Measurements from ENCODE around the gene DNAJC24. TPM values are rescaled to one million over a fixed set of nuclear protein-coding genes. Genes with fewer than 3 reads are reported as not detected.

The DNAJC24 gene
- total and polyA plus RNA-seq, 10 donors: 3.0 to 24.5 (median 17.0) TPM

- Histone ChIP-seq H3K36me3 (peaks cover 0 to 19% (median 7%) of the 10 kb centered on the region in 6 donors), H3K27ac (no peak overlapping the region), H3K4me1 (no peaks in the 10 kb centered on the region), H3K27me3 (replicated peaks in 1 of 7) (no peaks in the 10 kb centered on the region), H3K9me3 (peaks cover 0 to 8% (median 0%) of the 10 kb centered on the region in 8 donors), H3K4me3 (no peak overlapping the region)
- intact Hi-C loops (cut with DNase I; ENCODE audit: low total_unique reads): no loop called here
- TF ChIP-seq POLR2A (IDR thresholded peaks at IDR 0.05) (no peak), POLR2AphosphoS5 (IDR thresholded peaks at IDR 0.05) (no peak)
- TF ChIP-seq, protein P1, sequence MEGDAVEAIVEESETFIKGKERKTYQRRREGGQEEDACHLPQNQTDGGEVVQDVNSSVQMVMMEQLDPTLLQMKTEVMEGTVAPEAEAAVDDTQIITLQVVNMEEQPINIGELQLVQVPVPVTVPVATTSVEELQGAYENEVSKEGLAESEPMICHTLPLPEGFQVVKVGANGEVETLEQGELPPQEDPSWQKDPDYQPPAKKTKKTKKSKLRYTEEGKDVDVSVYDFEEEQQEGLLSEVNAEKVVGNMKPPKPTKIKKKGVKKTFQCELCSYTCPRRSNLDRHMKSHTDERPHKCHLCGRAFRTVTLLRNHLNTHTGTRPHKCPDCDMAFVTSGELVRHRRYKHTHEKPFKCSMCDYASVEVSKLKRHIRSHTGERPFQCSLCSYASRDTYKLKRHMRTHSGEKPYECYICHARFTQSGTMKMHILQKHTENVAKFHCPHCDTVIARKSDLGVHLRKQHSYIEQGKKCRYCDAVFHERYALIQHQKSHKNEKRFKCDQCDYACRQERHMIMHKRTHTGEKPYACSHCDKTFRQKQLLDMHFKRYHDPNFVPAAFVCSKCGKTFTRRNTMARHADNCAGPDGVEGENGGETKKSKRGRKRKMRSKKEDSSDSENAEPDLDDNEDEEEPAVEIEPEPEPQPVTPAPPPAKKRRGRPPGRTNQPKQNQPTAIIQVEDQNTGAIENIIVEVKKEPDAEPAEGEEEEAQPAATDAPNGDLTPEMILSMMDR (IDR thresholded peaks at IDR 0.05 in 8 of 11, conservative IDR thresholded peaks at IDR 0.05 in 3 of 11): no peak
- DNase-seq: no peak
- WGBS, 5 donors: 94 to 99% (median 97%) methylated on average over 2 of the region's 2 CpGs
These were observed 43.3 kb downstream of the DNAJC24 start for GRCh38 chr11:31412946-31413345.

- DNase-seq: no peak
- no peak overlapping the region for H3K27ac ChIP-seq
- H3K36me3 ChIP-seq: peaks cover 0 to 19% (median 7%) of the 10 kb centered on the region in 6 donors
- no peak overlapping the region for H3K4me3 ChIP-seq
- no peaks in the 10 kb centered on the region for H3K27me3 ChIP-seq (replicated peaks in 1 of 7)
- WGBS, 5 donors: 82 to 93% (median 89%) methylated on average over 3 of the region's 3 CpGs
- TF ChIP-seq POLR2A (IDR thresholded peaks at IDR 0.05): no peak
- no peak for TF ChIP-seq POLR2AphosphoS5 (IDR thresholded peaks at IDR 0.05)
- TF ChIP-seq, protein P1 (IDR thresholded peaks at IDR 0.05 in 8 of 11, conservative IDR thresholded peaks at IDR 0.05 in 3 of 11): no peak
- intact Hi-C loops (cut with DNase I; ENCODE audit: low total_unique reads): no loop called here
- peaks cover 0 to 8% (median 0%) of the 10 kb centered on the region in 8 donors for H3K9me3 ChIP-seq
- H3K4me1 ChIP-seq: no peaks in the 10 kb centered on the region
These were observed 44.7 kb downstream of the DNAJC24 start for GRCh38 chr11:31414338-31414737.

- H3K36me3 ChIP-seq: peaks cover 0 to 19% (median 7%) of the 10 kb centered on the region in 6 donors
- H3K4me1 ChIP-seq: no peaks in the 10 kb centered on the region
- TF ChIP-seq POLR2A (IDR thresholded peaks at IDR 0.05) (no peak), POLR2AphosphoS5 (IDR thresholded peaks at IDR 0.05) (no peak)
- TF ChIP-seq, protein P1 (IDR thresholded peaks at IDR 0.05 in 8 of 11, conservative IDR thresholded peaks at IDR 0.05 in 3 of 11): no peak
- H3K27me3 ChIP-seq (replicated peaks in 1 of 7): no peaks in the 10 kb centered on the region
- DNase-seq: no peak
- H3K4me3 ChIP-seq: no peak overlapping the region
- intact Hi-C loops (cut with DNase I; ENCODE audit: low total_unique reads): no loop called here
- H3K9me3 ChIP-seq: peaks cover 0 to 8% (median 0%) of the 10 kb centered on the region in 8 donors
- H3K27ac ChIP-seq: no peak overlapping the region
- WGBS, 5 donors: 64 to 97% (median 93%) methylated on average over 4 of the region's 4 CpGs
These were observed 45.8 kb downstream of the DNAJC24 start for GRCh38 chr11:31415435-31415834.

DNA sequence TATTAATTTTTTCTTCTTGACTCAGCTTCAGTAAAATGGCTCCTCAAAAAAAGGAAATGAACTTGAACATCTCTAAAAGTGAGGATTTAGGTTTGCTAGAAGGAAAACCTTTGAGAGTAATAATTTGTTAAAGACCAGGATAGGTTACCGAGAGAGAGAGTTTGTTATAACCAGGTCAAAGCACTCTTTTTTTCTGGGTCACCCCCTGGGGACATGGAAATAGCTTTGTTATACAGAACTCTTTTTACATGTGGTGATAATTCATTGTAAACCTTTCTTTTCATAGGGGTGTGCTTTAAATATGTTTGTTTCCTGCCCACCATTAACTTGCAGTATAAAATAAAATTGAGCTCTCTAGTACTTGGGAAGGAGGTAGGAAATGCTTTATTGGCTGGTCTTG is 47.7 kb downstream of the DNAJC24 start:
- H3K4me3 ChIP-seq: no peak overlapping the region
- TF ChIP-seq, protein P1 (IDR thresholded peaks at IDR 0.05 in 8 of 11, conservative IDR thresholded peaks at IDR 0.05 in 3 of 11): no peak
- no peak for TF ChIP-seq POLR2A (IDR thresholded peaks at IDR 0.05)
- no peak for TF ChIP-seq POLR2AphosphoS5 (IDR thresholded peaks at IDR 0.05)
- peaks cover 0 to 15% (median 7%) of the 10 kb centered on the region in 6 donors for H3K36me3 ChIP-seq
- 91 to 99% (median 96%) methylated on average over 1 of the region's 1 CpG for WGBS, 5 donors
- no peaks in the 10 kb centered on the region for H3K27me3 ChIP-seq (replicated peaks in 1 of 7)
- no peak for DNase-seq
- intact Hi-C loops (cut with DNase I; ENCODE audit: low total_unique reads): no loop called here
- H3K9me3 ChIP-seq: no peaks in the 10 kb centered on the region
- no peak overlapping the region for H3K27ac ChIP-seq
- no peaks in the 10 kb centered on the region for H3K4me1 ChIP-seq
